IMR-90 (cell line): ENCODE measurements around the gene INHA.

Experiments
- BHLHE40 ChIP-seq: fragments of 150-350 bp; IDR thresholded peaks from 2 replicates; pipeline ENCODE4 v1.6.1; 2016; ENCODE audit warnings: mild to moderate bottlenecking, low read depth, low read length
- CEBPB ChIP-seq: IDR thresholded peaks from 2 replicates; pipeline ENCODE4 v1.6.1; 2012; ENCODE audit warnings: low read depth, low read length, improper control_type of control experiment
- CHD1 ChIP-seq: IDR thresholded peaks from 2 replicates; pipeline ENCODE4 v1.6.1; 2012; ENCODE audit warnings: low read depth, low read length, improper control_type of control experiment
- ELK1 ChIP-seq: fragments of 150-350 bp; IDR thresholded peaks from 2 replicates; pipeline ENCODE4 v1.6.1; 2016; ENCODE audit warnings: low read depth, mild to moderate bottlenecking, low read length, moderate library complexity, borderline replicate concordance
- FOS ChIP-seq: fragments of 150-350 bp; IDR thresholded peaks from 2 replicates; pipeline ENCODE4 v1.6.1; 2016; ENCODE audit warnings: low read depth, low read length
- MAFK ChIP-seq: IDR thresholded peaks from 2 replicates; pipeline ENCODE4 v1.6.1; 2012; ENCODE audit warnings: low read depth, low read length, improper control_type of control experiment
- MAZ ChIP-seq: IDR thresholded peaks from 2 replicates; pipeline ENCODE4 v1.6.1; 2012; ENCODE audit warnings: low read depth, mild to moderate bottlenecking, low read length, improper control_type of control experiment, moderate library complexity, borderline replicate concordance
- MXI1 ChIP-seq: IDR thresholded peaks from 2 replicates; pipeline ENCODE4 v1.6.1; 2012; ENCODE audit warnings: low read depth, mild to moderate bottlenecking, low read length, moderate library complexity, borderline replicate concordance
- NFE2L2 ChIP-seq: fragments of 150-350 bp; IDR thresholded peaks from 2 replicates; pipeline ENCODE4 v1.6.1; 2016; ENCODE audit warnings: low read depth, mild to moderate bottlenecking, low read length
- POLR2A ChIP-seq: IDR thresholded peaks from 2 replicates; pipeline ENCODE4 v1.6.1; 2012; ENCODE audit warnings: mild to moderate bottlenecking, low read depth, low read length
- RAD21 ChIP-seq: IDR thresholded peaks from 2 replicates; pipeline ENCODE4 v1.6.1; 2012; ENCODE audit warnings: low read length, improper control_type of control experiment
- RCOR1 ChIP-seq: IDR thresholded peaks from 2 replicates; pipeline ENCODE4 v1.6.1; 2012; ENCODE audit warnings: mild to moderate bottlenecking, low read length, improper control_type of control experiment; ENCODE audit not compliant: insufficient replicate concordance
- TF ChIP-seq, protein P1 (sequence below): conservative IDR thresholded peaks from 2 replicates; pipeline ENCODE4 v1.5.1; 2012; ENCODE audit warnings: mild to moderate bottlenecking, low read depth, low read length, improper control_type of control experiment
- TF ChIP-seq, protein P2 (sequence below): fragments of 150-350 bp; IDR thresholded peaks from 2 replicates; pipeline ENCODE4 v1.6.1; 2017; ENCODE audit warnings: mild to moderate bottlenecking, antibody characterized with exemption, low read length, low read depth

GRCh38 chr2:219547621-219548020 is 24.5 kb upstream of the INHA start:
- TF ChIP-seq, protein P1, sequence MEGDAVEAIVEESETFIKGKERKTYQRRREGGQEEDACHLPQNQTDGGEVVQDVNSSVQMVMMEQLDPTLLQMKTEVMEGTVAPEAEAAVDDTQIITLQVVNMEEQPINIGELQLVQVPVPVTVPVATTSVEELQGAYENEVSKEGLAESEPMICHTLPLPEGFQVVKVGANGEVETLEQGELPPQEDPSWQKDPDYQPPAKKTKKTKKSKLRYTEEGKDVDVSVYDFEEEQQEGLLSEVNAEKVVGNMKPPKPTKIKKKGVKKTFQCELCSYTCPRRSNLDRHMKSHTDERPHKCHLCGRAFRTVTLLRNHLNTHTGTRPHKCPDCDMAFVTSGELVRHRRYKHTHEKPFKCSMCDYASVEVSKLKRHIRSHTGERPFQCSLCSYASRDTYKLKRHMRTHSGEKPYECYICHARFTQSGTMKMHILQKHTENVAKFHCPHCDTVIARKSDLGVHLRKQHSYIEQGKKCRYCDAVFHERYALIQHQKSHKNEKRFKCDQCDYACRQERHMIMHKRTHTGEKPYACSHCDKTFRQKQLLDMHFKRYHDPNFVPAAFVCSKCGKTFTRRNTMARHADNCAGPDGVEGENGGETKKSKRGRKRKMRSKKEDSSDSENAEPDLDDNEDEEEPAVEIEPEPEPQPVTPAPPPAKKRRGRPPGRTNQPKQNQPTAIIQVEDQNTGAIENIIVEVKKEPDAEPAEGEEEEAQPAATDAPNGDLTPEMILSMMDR, result no peak
- no peak for TF ChIP-seq ELK1
- no peak for TF ChIP-seq CEBPB
- TF ChIP-seq POLR2A, result no peak
- TF ChIP-seq MAFK, result no peak
- TF ChIP-seq MAZ, result no peak
- TF ChIP-seq NFE2L2, result no peak
- no peak for TF ChIP-seq RCOR1
- no peak for TF ChIP-seq BHLHE40
- TF ChIP-seq RAD21, result no peak
- TF ChIP-seq, protein P2, sequence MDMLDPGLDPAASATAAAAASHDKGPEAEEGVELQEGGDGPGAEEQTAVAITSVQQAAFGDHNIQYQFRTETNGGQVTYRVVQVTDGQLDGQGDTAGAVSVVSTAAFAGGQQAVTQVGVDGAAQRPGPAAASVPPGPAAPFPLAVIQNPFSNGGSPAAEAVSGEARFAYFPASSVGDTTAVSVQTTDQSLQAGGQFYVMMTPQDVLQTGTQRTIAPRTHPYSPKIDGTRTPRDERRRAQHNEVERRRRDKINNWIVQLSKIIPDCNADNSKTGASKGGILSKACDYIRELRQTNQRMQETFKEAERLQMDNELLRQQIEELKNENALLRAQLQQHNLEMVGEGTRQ, result no peak
- no peak for TF ChIP-seq MXI1
- no peak for TF ChIP-seq CHD1
- no peak for TF ChIP-seq FOS
